Erythroblast (primary cell): ENCODE results near the gene DPP10.

Source experiments
- GATA1 ChIP-seq: IDR thresholded peaks from 2 replicates; pipeline ENCODE4 v1.6.1; 2011; ENCODE audit warnings: low read depth, mild to moderate bottlenecking, control low read depth, low read length, moderate library complexity
- POLR2A ChIP-seq: IDR thresholded peaks from 2 replicates; pipeline ENCODE4 v1.6.1; 2011; ENCODE audit warnings: mild to moderate bottlenecking, low read length

GRCh38 chr2:114940785-114941458, 498.5 kb downstream of the DPP10 start:
- TF ChIP-seq POLR2A (no peak), GATA1 (no peak)
